ENCODE measurements around the gene EAF1.

Gene EAF1

DNA sequence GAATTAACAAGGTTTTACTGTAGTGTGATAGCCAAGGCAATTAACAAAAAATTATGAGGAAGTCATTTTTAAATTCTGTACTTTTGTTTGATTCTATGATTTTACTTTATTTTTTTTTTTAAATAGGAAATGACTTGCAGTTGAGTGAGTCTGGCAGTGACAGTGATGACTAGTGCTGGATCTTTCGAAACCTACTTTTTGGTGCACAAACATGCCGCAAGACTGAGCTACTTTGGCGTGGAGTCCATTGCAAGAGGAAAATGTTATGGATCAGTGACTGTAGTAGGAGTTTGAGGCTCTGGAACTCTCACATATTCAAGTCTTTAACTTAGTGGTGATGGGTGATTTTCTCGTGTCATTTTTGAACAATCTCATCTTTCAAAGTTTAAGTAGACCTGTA lies 11.6 kb downstream of the EAF1 start:
- H3K4me1 ChIP-seq (ENCODE audit: control insufficient read depth, low read depth, low read length): no peaks in the 10 kb centered on the region
- no peaks in the 10 kb centered on the region for H3K9me3 ChIP-seq (ENCODE audit: control insufficient read depth, low read depth, low read length)
- H3K9ac ChIP-seq (ENCODE audit: low read length): no peak overlapping the region
- H3K27ac ChIP-seq (ENCODE audit: low read length): no peak overlapping the region
- no peak overlapping the region for H3K4me3 ChIP-seq (ENCODE audit: low read length)
- peaks cover 68% of the 10 kb centered on the region for H3K36me3 ChIP-seq (ENCODE audit: control insufficient read depth, low read depth, low read length)
- no peaks in the 10 kb centered on the region for H3K27me3 ChIP-seq (ENCODE audit: control insufficient read depth, insufficient read depth, low read length)

DNA sequence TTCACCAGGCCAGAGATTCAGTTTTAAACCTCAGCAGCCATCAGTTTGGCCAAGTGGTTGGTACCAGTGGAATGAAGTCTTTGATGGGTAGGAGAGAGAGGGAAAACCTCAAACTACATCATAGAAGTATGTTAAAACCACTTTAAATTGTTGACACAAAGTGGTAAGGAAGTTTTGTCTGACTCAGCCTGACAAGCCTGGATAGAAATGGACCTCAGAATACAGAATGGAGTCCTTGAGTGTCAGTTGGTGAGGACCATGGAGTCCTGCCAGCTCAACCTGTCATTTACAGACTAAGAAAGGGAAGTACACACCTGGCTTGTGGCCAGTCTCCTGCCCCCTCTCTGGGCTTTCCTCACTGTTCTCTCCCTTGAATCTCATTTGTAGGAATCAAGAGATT lies 12.1 kb downstream of the EAF1 start:
- Histone ChIP-seq H3K36me3 (ENCODE audit: control insufficient read depth, low read depth, low read length) (peaks cover 63% of the 10 kb centered on the region), H3K27me3 (ENCODE audit: control insufficient read depth, insufficient read depth, low read length) (no peaks in the 10 kb centered on the region)

DNA sequence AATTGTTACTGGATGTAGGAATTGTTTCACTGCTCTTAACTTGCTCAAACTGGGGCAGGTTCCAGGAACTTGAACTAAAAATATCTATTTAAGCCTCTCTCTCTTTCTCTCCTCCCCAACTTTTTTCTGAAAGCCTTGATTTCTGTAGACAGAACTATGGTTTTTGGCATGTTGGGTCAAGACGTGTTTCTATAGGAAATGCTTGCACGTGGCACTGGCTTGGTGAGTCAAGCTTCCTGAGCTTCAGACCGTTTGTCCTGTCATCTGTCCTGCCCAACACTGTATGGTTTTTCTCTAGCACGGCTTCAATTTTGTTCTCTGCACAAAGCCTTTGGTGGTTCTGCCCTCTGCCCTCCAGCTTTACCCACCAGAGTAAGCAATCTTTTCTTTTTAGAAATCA lies 13.5 kb downstream of the EAF1 start:
- no peaks in the 10 kb centered on the region for H3K4me1 ChIP-seq (ENCODE audit: control insufficient read depth, low read depth, low read length)
- H3K9me3 ChIP-seq (ENCODE audit: control insufficient read depth, low read depth, low read length): no peaks in the 10 kb centered on the region
- peaks cover 50% of the 10 kb centered on the region for H3K36me3 ChIP-seq (ENCODE audit: control insufficient read depth, low read depth, low read length)
- no peak overlapping the region for H3K27ac ChIP-seq (ENCODE audit: low read length)
- H3K9ac ChIP-seq (ENCODE audit: low read length): no peak overlapping the region
- no peaks in the 10 kb centered on the region for H3K27me3 ChIP-seq (ENCODE audit: control insufficient read depth, insufficient read depth, low read length)
- H3K4me3 ChIP-seq (ENCODE audit: low read length): no peak overlapping the region

More for the DNA sequence above, 12.1 kb downstream of the EAF1 start:
- Histone ChIP-seq H3K9ac (ENCODE audit: low read length) (no peak overlapping the region), H3K27ac (ENCODE audit: low read length) (no peak overlapping the region), H3K4me3 (ENCODE audit: low read length) (no peak overlapping the region), H3K9me3 (ENCODE audit: control insufficient read depth, low read depth, low read length) (no peaks in the 10 kb centered on the region), H3K4me1 (ENCODE audit: control insufficient read depth, low read depth, low read length) (no peaks in the 10 kb centered on the region)

DNA sequence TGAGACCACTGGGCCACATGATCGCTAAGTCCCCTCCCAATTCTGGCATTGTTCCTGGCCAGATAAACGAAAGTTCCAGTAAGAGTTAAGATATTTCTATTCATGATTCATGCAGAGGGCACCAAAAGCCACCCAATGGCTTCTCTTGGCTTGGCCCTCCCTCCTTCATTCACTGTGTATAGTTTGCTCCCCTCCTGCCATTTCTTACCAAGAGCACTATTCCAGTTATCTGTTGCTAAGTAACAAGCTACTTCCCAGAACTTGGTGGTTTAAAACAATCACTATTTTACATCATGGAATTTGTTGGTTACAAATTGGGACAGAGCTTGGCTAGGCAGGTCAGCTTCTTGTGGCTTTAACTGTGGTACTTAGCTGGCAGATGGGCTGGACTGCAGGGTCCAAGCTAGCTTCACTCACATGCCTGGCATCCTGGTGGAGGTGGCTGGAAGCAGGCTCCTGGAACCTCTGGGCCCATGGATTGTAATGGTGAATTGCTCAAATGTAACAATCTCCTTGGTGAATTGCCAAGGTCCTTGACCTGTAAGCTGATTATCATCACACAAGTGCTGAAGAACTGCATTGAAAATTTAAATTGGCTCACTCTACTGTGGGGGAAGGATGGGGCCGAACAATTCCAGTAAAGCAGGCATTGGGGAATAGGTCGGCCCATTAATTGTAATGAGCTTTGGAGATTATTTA lies 16.6 kb downstream of the EAF1 start:
- Histone ChIP-seq H3K36me3 (ENCODE audit: control insufficient read depth, low read depth, low read length) (peaks cover 28% of the 10 kb centered on the region), H3K9ac (ENCODE audit: low read length) (no peak overlapping the region), H3K9me3 (ENCODE audit: control insufficient read depth, low read depth, low read length) (no peaks in the 10 kb centered on the region), H3K4me3 (ENCODE audit: low read length) (no peak overlapping the region), H3K27me3 (ENCODE audit: control insufficient read depth, insufficient read depth, low read length) (no peaks in the 10 kb centered on the region), H3K27ac (ENCODE audit: low read length) (no peak overlapping the region), H3K4me1 (ENCODE audit: control insufficient read depth, low read depth, low read length) (no peaks in the 10 kb centered on the region)

- no peaks in the 10 kb centered on the region for H3K36me3 ChIP-seq (ENCODE audit: control insufficient read depth, low read depth, low read length)
- H3K9ac ChIP-seq (ENCODE audit: low read length): no peak overlapping the region
- no peak overlapping the region for H3K4me3 ChIP-seq (ENCODE audit: low read length)
- no peaks in the 10 kb centered on the region for H3K27me3 ChIP-seq (ENCODE audit: control insufficient read depth, insufficient read depth, low read length)
- no peaks in the 10 kb centered on the region for H3K4me1 ChIP-seq (ENCODE audit: control insufficient read depth, low read depth, low read length)
- H3K27ac ChIP-seq (ENCODE audit: low read length): no peak overlapping the region
- H3K9me3 ChIP-seq (ENCODE audit: control insufficient read depth, low read depth, low read length): no peaks in the 10 kb centered on the region
Observed at GRCh38 chr3:15449489-15450224, 22.3 kb downstream of the EAF1 start.

DNA sequence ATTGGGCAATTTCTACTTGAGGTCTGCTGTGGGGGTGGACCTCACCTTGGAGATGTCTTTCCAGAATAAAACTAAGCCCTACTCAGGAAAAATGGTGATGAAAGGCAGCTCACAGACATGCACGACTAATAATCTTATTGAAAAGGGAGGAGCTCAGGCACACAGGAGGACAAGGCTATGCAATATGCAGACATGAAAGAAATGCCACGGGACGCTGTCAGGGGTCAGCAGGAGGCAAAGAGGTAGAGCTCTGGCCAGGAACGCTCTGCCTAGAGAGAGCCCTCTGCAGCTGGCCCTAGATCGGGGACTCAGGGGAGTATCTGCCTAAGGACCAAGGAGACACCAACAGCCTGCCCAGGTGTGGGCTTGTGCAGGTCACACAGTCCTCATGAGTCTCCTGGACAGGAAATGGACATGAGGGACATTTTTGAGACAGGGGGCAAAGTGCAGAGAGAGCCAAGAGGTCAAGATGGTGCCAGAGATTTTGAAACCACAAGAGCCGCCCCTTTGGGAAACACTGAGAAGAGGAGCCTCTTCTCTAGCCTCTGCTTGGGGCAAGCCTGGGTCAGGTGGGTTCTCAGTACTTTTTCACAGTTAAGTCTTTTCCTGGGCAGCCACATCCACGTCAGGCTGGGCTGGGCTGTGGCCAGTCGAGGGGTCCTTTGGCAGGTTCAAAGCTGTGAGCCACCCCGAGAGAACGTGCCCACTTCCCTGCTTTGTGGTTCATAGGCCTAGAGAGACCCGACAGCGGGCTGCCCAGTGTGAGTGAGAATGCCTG lies 23.2 kb downstream of the EAF1 start:
- H3K4me3 ChIP-seq (ENCODE audit: low read length): no peak overlapping the region
- H3K27ac ChIP-seq (ENCODE audit: low read length): no peak overlapping the region
- no peak overlapping the region for H3K9ac ChIP-seq (ENCODE audit: low read length)
- no peaks in the 10 kb centered on the region for H3K27me3 ChIP-seq (ENCODE audit: control insufficient read depth, insufficient read depth, low read length)
- H3K9me3 ChIP-seq (ENCODE audit: control insufficient read depth, low read depth, low read length): no peaks in the 10 kb centered on the region
- H3K36me3 ChIP-seq (ENCODE audit: control insufficient read depth, low read depth, low read length): no peaks in the 10 kb centered on the region
- no peaks in the 10 kb centered on the region for H3K4me1 ChIP-seq (ENCODE audit: control insufficient read depth, low read depth, low read length)

GRCh38 chr3:15451216-15452113 lies 24.1 kb downstream of the EAF1 start:
- Histone ChIP-seq H3K4me1 (ENCODE audit: control insufficient read depth, low read depth, low read length) (no peaks in the 10 kb centered on the region), H3K9me3 (ENCODE audit: control insufficient read depth, low read depth, low read length) (no peaks in the 10 kb centered on the region), H3K9ac (ENCODE audit: low read length) (no peak overlapping the region), H3K27me3 (ENCODE audit: control insufficient read depth, insufficient read depth, low read length) (no peaks in the 10 kb centered on the region), H3K27ac (ENCODE audit: low read length) (no peak overlapping the region), H3K4me3 (ENCODE audit: low read length) (no peak overlapping the region), H3K36me3 (ENCODE audit: control insufficient read depth, low read depth, low read length) (no peaks in the 10 kb centered on the region)

DNA sequence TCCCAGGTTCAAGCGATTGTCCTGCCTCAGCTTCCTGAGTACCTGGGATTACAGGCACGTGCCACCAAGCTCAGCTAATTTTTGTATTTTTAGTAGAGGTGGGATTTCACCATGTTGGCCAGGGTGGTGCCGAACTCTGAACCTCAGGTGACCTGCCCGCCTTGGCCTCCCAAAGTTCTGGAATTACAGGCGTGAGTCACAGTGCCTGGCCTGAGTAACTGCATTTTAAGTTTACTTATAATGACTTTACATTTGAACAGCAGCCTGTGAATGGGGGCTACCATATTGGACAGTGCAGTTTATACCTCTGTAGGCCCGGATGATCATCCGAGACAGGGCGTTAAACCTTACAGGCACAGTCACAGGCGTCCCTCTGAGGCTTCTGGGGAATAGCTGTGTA lies 24.8 kb downstream of the EAF1 start:
- no peaks in the 10 kb centered on the region for H3K36me3 ChIP-seq (ENCODE audit: control insufficient read depth, low read depth, low read length)
- no peak overlapping the region for H3K9ac ChIP-seq (ENCODE audit: low read length)

DNA sequence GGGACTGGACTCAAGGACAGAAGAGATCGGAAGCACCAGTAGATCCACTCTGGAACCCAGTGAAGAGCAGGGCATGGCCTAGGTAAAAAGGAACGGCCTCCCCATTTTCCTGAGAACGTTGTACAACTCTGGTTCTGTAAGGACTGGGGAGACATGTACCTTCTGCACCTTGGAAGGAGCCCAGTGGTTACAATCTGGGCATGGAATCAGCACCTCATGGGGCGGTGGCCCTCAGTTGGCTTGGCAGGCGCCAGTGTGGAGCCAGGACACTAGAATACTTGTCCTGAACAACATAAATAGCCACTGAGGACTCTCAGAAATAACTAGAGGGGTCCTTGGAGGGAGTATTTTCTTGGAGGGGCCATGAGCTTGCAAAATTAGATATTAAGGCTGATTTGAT lies 25.6 kb downstream of the EAF1 start:
- Histone ChIP-seq H3K27me3 (ENCODE audit: control insufficient read depth, insufficient read depth, low read length) (no peaks in the 10 kb centered on the region), H3K9me3 (ENCODE audit: control insufficient read depth, low read depth, low read length) (no peaks in the 10 kb centered on the region), H3K4me1 (ENCODE audit: control insufficient read depth, low read depth, low read length) (no peaks in the 10 kb centered on the region), H3K36me3 (ENCODE audit: control insufficient read depth, low read depth, low read length) (no peaks in the 10 kb centered on the region), H3K27ac (ENCODE audit: low read length) (no peak overlapping the region), H3K4me3 (ENCODE audit: low read length) (no peak overlapping the region), H3K9ac (ENCODE audit: low read length) (no peak overlapping the region)

More for the DNA sequence above, 24.8 kb downstream of the EAF1 start:
- no peak overlapping the region for H3K4me3 ChIP-seq (ENCODE audit: low read length)
- H3K4me1 ChIP-seq (ENCODE audit: control insufficient read depth, low read depth, low read length): no peaks in the 10 kb centered on the region
- H3K27me3 ChIP-seq (ENCODE audit: control insufficient read depth, insufficient read depth, low read length): no peaks in the 10 kb centered on the region
- H3K27ac ChIP-seq (ENCODE audit: low read length): no peak overlapping the region
- H3K9me3 ChIP-seq (ENCODE audit: control insufficient read depth, low read depth, low read length): no peaks in the 10 kb centered on the region

- Histone ChIP-seq H3K9ac (ENCODE audit: low read length) (no peak overlapping the region), H3K36me3 (ENCODE audit: control insufficient read depth, low read depth, low read length) (no peaks in the 10 kb centered on the region)
Observed at GRCh38 chr3:15453501-15453900, 26.1 kb downstream of the EAF1 start.

More at GRCh38 chr3:15453501-15453900, 26.1 kb downstream of the EAF1 start:
- Histone ChIP-seq H3K4me3 (ENCODE audit: low read length) (no peak overlapping the region), H3K27me3 (ENCODE audit: control insufficient read depth, insufficient read depth, low read length) (no peaks in the 10 kb centered on the region), H3K9me3 (ENCODE audit: control insufficient read depth, low read depth, low read length) (no peaks in the 10 kb centered on the region), H3K27ac (ENCODE audit: low read length) (no peak overlapping the region), H3K4me1 (ENCODE audit: control insufficient read depth, low read depth, low read length) (no peaks in the 10 kb centered on the region)

All from iPS-18a (cell line).